ENCODE data around the gene TUBA4A. TPM values are rescaled to one million over a fixed set of nuclear protein-coding genes. Genes with fewer than 3 reads are reported as not detected.

TUBA4A gene
- total RNA-seq, 1 donor from 2014 or later = 47.9 TPM

- H3K36me3 ChIP-seq (ENCODE audit: control insufficient read depth, insufficient read depth, low read length) = peaks cover 21% of the 10 kb centered on the region
- FAIRE-seq = no peak
- TF ChIP-seq CTCF (IDR thresholded peaks at IDR 0.05; ENCODE audit: insufficient read depth, low read length, severe bottlenecking) = no peak
- DNase-seq (ENCODE audit: low read depth) = peak; percentile 46
- peak within 1 kb of the TSS; percentile 93 for H3K4me3 ChIP-seq (ENCODE audit: low read depth, low read length)
- no peaks in the 10 kb centered on the region for H3K27me3 ChIP-seq (ENCODE audit: control insufficient read depth, insufficient read depth, low read length)
Measured at GRCh38 chr2:219252900-219253752, 592 bp downstream of the TUBA4A start, which contains the start of gene TUBA4B. Gene TUBA4B, plus strand, starts transcription at chr2:219253243. Its CDS starts 165 bp downstream, at chr2:219253408.

- DNase-seq (ENCODE audit: low read depth) (no peak), FAIRE-seq (no peak)
- Histone ChIP-seq H3K36me3 (ENCODE audit: control insufficient read depth, insufficient read depth, low read length) (peaks cover 23% of the 10 kb centered on the region), H3K27me3 (ENCODE audit: control insufficient read depth, insufficient read depth, low read length) (no peaks in the 10 kb centered on the region), H3K4me3 (ENCODE audit: low read depth, low read length) (peak overlapping the region; percentile 93)
- no peak for TF ChIP-seq CTCF (IDR thresholded peaks at IDR 0.05; ENCODE audit: insufficient read depth, low read length, severe bottlenecking)
Measured at GRCh38 chr2:219252570-219252899, 1.2 kb downstream of the TUBA4A start.

GRCh38 chr2:219252084-219252483 lies 1.6 kb downstream of the TUBA4A start:
- Histone ChIP-seq H3K4me3 (ENCODE audit: low read depth, low read length) (peak overlapping the region; percentile 93), H3K36me3 (ENCODE audit: control insufficient read depth, insufficient read depth, low read length) (peaks cover 23% of the 10 kb centered on the region), H3K27me3 (ENCODE audit: control insufficient read depth, insufficient read depth, low read length) (no peaks in the 10 kb centered on the region)
- FAIRE-seq (no peak), DNase-seq (ENCODE audit: low read depth) (peak; percentile 75)
- peak; percentile 18 for TF ChIP-seq CTCF (IDR thresholded peaks at IDR 0.05; ENCODE audit: insufficient read depth, low read length, severe bottlenecking)

GRCh38 chr2:219251656-219252055 lies 2.1 kb downstream of the TUBA4A start:
- FAIRE-seq = no peak
- no peak for TF ChIP-seq CTCF (IDR thresholded peaks at IDR 0.05; ENCODE audit: insufficient read depth, low read length, severe bottlenecking)
- no peaks in the 10 kb centered on the region for H3K27me3 ChIP-seq (ENCODE audit: control insufficient read depth, insufficient read depth, low read length)

GRCh38 chr2:219250049-219250781 lies 3.5 kb downstream of the TUBA4A start:
- H3K36me3 ChIP-seq (ENCODE audit: control insufficient read depth, insufficient read depth, low read length) = peaks cover 23% of the 10 kb centered on the region
- H3K27me3 ChIP-seq (ENCODE audit: control insufficient read depth, insufficient read depth, low read length) = no peaks in the 10 kb centered on the region
- peak overlapping the region; percentile 12 for H3K4me3 ChIP-seq (ENCODE audit: low read depth, low read length)
- TF ChIP-seq CTCF (IDR thresholded peaks at IDR 0.05; ENCODE audit: insufficient read depth, low read length, severe bottlenecking) = no peak
- DNase-seq (ENCODE audit: low read depth) (no peak), FAIRE-seq (no peak)

More at GRCh38 chr2:219251656-219252055, 2.1 kb downstream of the TUBA4A start:
- Histone ChIP-seq H3K4me3 (ENCODE audit: low read depth, low read length) (peak overlapping the region; percentile 93), H3K36me3 (ENCODE audit: control insufficient read depth, insufficient read depth, low read length) (peaks cover 23% of the 10 kb centered on the region)
- no peak for DNase-seq (ENCODE audit: low read depth)
